Nephron progenitor cell (in vitro differentiated cells): ENCODE measurements around the gene FABP7.

ENCODE experiments used
- DNase-seq: peaks from one replicate; pipeline ENCODE4 v3.0.0; 2021
- H3K27ac Mint-ChIP-seq: 2 replicates; pipeline ENCODE4 v1.8.0; 2021; ENCODE audit warnings: mild to moderate bottlenecking, moderate library complexity, mixed read lengths
- H3K27me3 Mint-ChIP-seq: 2 replicates; pipeline ENCODE4 v1.8.0; 2021; ENCODE audit warnings: mild to moderate bottlenecking, low read depth, mixed read lengths; ENCODE audit not compliant: poor library complexity
- H3K36me3 Mint-ChIP-seq: 2 replicates; pipeline ENCODE4 v1.8.0; 2021; ENCODE audit warnings: low read depth, mixed read lengths
- H3K4me1 Mint-ChIP-seq: 2 replicates; pipeline ENCODE4 v1.8.0; 2021; ENCODE audit warnings: mixed read lengths
- H3K4me3 Mint-ChIP-seq: 2 replicates; pipeline ENCODE4 v1.8.0; 2021; ENCODE audit warnings: mild to moderate bottlenecking, moderate library complexity, mixed read lengths
- H3K9me3 Mint-ChIP-seq: 2 replicates; pipeline ENCODE4 v1.8.0; 2021; ENCODE audit warnings: mild to moderate bottlenecking, moderate library complexity, mixed read lengths
- CTCF ChIP-seq: fragments of 200-600 bp; sonication (generic); IDR thresholded peaks from 2 replicates; pipeline ENCODE4 v1.5.0; 2021; ENCODE audit warnings: antibody characterized with exemption

The FABP7 gene

DNA sequence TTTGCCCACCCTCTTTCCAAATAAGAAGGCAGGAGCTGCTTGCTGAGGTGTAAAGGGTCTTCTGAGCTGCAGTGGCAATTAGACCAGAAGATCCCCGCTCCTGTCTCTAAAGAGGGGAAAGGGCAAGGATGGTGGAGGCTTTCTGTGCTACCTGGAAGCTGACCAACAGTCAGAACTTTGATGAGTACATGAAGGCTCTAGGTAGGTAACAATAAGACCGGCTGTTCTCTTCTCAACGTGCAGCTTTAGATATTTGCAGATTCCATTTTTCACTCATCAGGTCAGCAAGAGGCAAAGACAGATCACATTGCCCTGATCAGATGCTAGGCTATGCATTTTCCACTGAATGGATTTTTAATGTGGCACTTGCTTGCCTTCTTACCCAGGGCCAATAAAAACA, at the start of gene FABP7:
Gene FABP7 (plus strand): TSS at position 50 of the 400 bp plus-strand sequence. CDS start 79 bp downstream, at position 129.
- Mint-ChIP-seq H3K27me3 (peaks cover 10% of the 10 kb centered on the region), H3K4me1 (peaks cover 30% of the 10 kb centered on the region), H3K4me3 (peak within 1 kb of the TSS; percentile 64), H3K36me3 (no peaks in the 10 kb centered on the region), H3K27ac (peak within 1 kb of the TSS; percentile 60), H3K9me3 (no peaks in the 10 kb centered on the region)
- no peak for TF ChIP-seq CTCF
- DNase-seq, result no peak

- no peak for TF ChIP-seq CTCF
- no peaks in the 10 kb centered on the region for H3K36me3 Mint-ChIP-seq
- no peaks in the 10 kb centered on the region for H3K27me3 Mint-ChIP-seq
- H3K27ac Mint-ChIP-seq, result no peak overlapping the region
- H3K9me3 Mint-ChIP-seq, result no peaks in the 10 kb centered on the region
- H3K4me3 Mint-ChIP-seq, result no peak overlapping the region
- H3K4me1 Mint-ChIP-seq, result peaks cover 12% of the 10 kb centered on the region
- no peak for DNase-seq
Measured at GRCh38 chr6:122730334-122730733, 49.2 kb upstream of the FABP7 start.

- Mint-ChIP-seq H3K27ac (no peak overlapping the region), H3K36me3 (no peaks in the 10 kb centered on the region), H3K4me1 (peaks cover 17% of the 10 kb centered on the region), H3K27me3 (no peaks in the 10 kb centered on the region), H3K4me3 (no peak overlapping the region), H3K9me3 (no peaks in the 10 kb centered on the region)
- DNase-seq, result peak; percentile 24
- peak; percentile 85 for TF ChIP-seq CTCF
Measured at GRCh38 chr6:122730775-122731386, 48.6 kb upstream of the FABP7 start.

- Mint-ChIP-seq H3K36me3 (no peaks in the 10 kb centered on the region), H3K27me3 (no peaks in the 10 kb centered on the region), H3K9me3 (no peaks in the 10 kb centered on the region), H3K27ac (no peak overlapping the region), H3K4me1 (peaks cover 27% of the 10 kb centered on the region), H3K4me3 (no peak overlapping the region)
- no peak for DNase-seq
- TF ChIP-seq CTCF, result no peak
Measured at GRCh38 chr6:122733259-122733658, 46.3 kb upstream of the FABP7 start.

- no peak overlapping the region for H3K4me3 Mint-ChIP-seq
- DNase-seq, result no peak
- H3K36me3 Mint-ChIP-seq, result no peaks in the 10 kb centered on the region
- H3K27me3 Mint-ChIP-seq, result no peaks in the 10 kb centered on the region
- H3K4me1 Mint-ChIP-seq, result peaks cover 27% of the 10 kb centered on the region
- H3K9me3 Mint-ChIP-seq, result no peaks in the 10 kb centered on the region
- no peak for TF ChIP-seq CTCF
- H3K27ac Mint-ChIP-seq, result no peak overlapping the region
Measured at GRCh38 chr6:122734529-122735395, 44.8 kb upstream of the FABP7 start.
